ENCODE results near the gene THYN1.

DNA sequence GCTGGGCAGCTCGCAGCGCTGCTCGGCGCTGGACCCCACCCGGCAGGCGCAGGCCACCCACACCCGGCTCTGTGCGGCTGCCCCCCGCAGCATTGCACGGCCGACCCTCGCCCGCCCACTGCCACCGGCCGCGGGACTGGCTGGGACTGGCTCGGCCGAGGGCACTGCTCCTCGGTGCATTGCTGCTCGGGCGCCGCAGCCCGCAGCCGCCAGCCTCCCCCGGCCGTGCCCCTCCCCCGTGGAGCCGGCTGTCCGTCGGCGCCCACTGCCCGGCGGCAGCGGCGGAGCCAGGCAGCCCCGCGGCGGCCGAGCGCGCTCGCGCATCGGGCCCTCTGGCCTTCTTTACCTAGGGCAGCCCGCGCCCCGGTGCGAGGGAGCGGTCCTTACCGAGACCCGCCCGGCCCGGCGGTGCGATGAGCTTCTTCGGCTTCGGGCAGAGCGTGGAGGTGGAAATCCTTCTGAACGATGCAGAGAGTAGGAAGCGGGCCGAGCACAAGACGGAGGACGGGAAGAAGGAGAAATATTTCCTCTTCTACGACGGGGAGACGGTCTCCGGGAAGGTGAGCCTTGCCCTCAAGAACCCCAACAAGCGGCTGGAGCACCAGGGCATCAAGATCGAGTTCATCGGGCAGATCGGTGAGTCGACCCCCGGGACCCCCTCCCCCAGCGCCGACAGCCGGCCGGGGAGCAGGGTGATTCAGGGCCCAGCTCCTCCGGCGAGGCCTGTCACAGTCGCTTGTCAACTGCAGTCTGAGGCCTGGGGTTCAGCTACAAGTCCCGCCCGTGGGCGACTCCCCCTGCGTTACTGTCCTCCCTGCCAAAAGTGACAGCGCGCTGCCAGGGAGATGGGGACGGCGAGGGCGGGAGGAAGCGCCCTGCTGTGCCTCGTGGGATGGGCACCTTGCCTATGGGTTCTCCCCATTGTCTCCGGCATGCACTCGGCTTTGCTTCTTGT is 28.2 kb downstream of the THYN1 start:
- TF ChIP-seq, protein P1, sequence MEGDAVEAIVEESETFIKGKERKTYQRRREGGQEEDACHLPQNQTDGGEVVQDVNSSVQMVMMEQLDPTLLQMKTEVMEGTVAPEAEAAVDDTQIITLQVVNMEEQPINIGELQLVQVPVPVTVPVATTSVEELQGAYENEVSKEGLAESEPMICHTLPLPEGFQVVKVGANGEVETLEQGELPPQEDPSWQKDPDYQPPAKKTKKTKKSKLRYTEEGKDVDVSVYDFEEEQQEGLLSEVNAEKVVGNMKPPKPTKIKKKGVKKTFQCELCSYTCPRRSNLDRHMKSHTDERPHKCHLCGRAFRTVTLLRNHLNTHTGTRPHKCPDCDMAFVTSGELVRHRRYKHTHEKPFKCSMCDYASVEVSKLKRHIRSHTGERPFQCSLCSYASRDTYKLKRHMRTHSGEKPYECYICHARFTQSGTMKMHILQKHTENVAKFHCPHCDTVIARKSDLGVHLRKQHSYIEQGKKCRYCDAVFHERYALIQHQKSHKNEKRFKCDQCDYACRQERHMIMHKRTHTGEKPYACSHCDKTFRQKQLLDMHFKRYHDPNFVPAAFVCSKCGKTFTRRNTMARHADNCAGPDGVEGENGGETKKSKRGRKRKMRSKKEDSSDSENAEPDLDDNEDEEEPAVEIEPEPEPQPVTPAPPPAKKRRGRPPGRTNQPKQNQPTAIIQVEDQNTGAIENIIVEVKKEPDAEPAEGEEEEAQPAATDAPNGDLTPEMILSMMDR (IDR thresholded peaks at IDR 0.05; ENCODE audit: low read depth, low read length): no peak
- TF ChIP-seq, protein P2, sequence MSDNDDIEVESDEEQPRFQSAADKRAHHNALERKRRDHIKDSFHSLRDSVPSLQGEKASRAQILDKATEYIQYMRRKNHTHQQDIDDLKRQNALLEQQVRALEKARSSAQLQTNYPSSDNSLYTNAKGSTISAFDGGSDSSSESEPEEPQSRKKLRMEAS (IDR thresholded peaks at IDR 0.05; ENCODE audit: low read depth, low read length): peak; percentile 88
- TF ChIP-seq POLR2A (IDR thresholded peaks at IDR 0.05; ENCODE audit: extremely low read depth, insufficient read length): no peak

All from NB4 (cell line).